ENCODE measurements around the gene HAUS1.

GRCh38 chr18:46109386-46109785 lies 5.2 kb downstream of the HAUS1 start:
- TF ChIP-seq CTCF (IDR thresholded peaks at IDR 0.05 in 4 of 5, conservative IDR thresholded peaks at IDR 0.05 in 1 of 5) (no peak), POLR2A (IDR thresholded peaks at IDR 0.05) (no peak)
